ENCODE results near the gene SOCS6. TPM values are rescaled to one million over a fixed set of nuclear protein-coding genes. Genes with fewer than 3 reads are reported as not detected.
"Not testable (repeated sequence)": the region's sequence is repeated elsewhere in the genome, so short reads cannot be mapped to it uniquely, and the experiment has no call there.

Gene SOCS6
- polyA plus RNA-seq (2012; ENCODE audit: insufficient read depth, insufficient read length, low read depth) = 8.1 TPM

GRCh38 chr18:70288851-70289328, at the start of gene SOCS6:
Gene SOCS6, plus strand, starts transcription at chr18:70289045. Its CDS starts 35,624 bp downstream, at chr18:70324669.
- Histone ChIP-seq H3K9me3 (no peaks in the 10 kb centered on the region), H3K27me3 (no peaks in the 10 kb centered on the region), H3K4me1 (peaks cover 6% of the 10 kb centered on the region), H3K4me3 (ENCODE audit: low read depth, low read length) (peak within 1 kb of the TSS; percentile 60), H3K36me3 (no peaks in the 10 kb centered on the region)
- TF ChIP-seq CTCF (IDR thresholded peaks at IDR 0.05; ENCODE audit: low read depth, low read length) = no peak
- DNase-seq = peak; percentile 56

- no peaks in the 10 kb centered on the region for H3K36me3 ChIP-seq
- DNase-seq = no peak
Observed at GRCh38 chr18:70243131-70243929, 45.5 kb upstream of the SOCS6 start.

GRCh38 chr18:70246061-70246466, 42.8 kb upstream of the SOCS6 start:
- Histone ChIP-seq H3K27me3 (no peaks in the 10 kb centered on the region), H3K4me3 (ENCODE audit: low read depth, low read length) (no peak overlapping the region), H3K36me3 (no peaks in the 10 kb centered on the region), H3K4me1 (no peaks in the 10 kb centered on the region), H3K9me3 (no peaks in the 10 kb centered on the region)
- DNase-seq = no peak
- TF ChIP-seq CTCF (IDR thresholded peaks at IDR 0.05; ENCODE audit: low read depth, low read length) = no peak

More at GRCh38 chr18:70243131-70243929, 45.5 kb upstream of the SOCS6 start:
- Histone ChIP-seq H3K4me3 (ENCODE audit: low read depth, low read length) (no peak overlapping the region), H3K27me3 (no peaks in the 10 kb centered on the region), H3K9me3 (no peaks in the 10 kb centered on the region), H3K4me1 (no peaks in the 10 kb centered on the region)
- TF ChIP-seq CTCF (IDR thresholded peaks at IDR 0.05; ENCODE audit: low read depth, low read length) = no peak

GRCh38 chr18:70249118-70249517, 39.7 kb upstream of the SOCS6 start:
- no peaks in the 10 kb centered on the region for H3K4me1 ChIP-seq
- no peaks in the 10 kb centered on the region for H3K36me3 ChIP-seq
- no peak overlapping the region for H3K4me3 ChIP-seq (ENCODE audit: low read depth, low read length)
- no peaks in the 10 kb centered on the region for H3K27me3 ChIP-seq
- DNase-seq = no peak
- no peaks in the 10 kb centered on the region for H3K9me3 ChIP-seq
- no peak for TF ChIP-seq CTCF (IDR thresholded peaks at IDR 0.05; ENCODE audit: low read depth, low read length)

GRCh38 chr18:70249861-70250260, 39.0 kb upstream of the SOCS6 start:
- not testable (repeated sequence) for H3K36me3 ChIP-seq; H3K9me3 ChIP-seq; H3K27me3 ChIP-seq; DNase-seq; H3K4me3 ChIP-seq (ENCODE audit: low read depth, low read length); H3K4me1 ChIP-seq

- DNase-seq = no peak
- Histone ChIP-seq H3K36me3 (no peaks in the 10 kb centered on the region), H3K4me1 (no peaks in the 10 kb centered on the region), H3K4me3 (ENCODE audit: low read depth, low read length) (no peak overlapping the region), H3K9me3 (no peaks in the 10 kb centered on the region), H3K27me3 (no peaks in the 10 kb centered on the region)
- no peak for TF ChIP-seq CTCF (IDR thresholded peaks at IDR 0.05; ENCODE audit: low read depth, low read length)
Observed at GRCh38 chr18:70250781-70251180, 38.1 kb upstream of the SOCS6 start.
